Astrocyte of the spinal cord (primary cell): ENCODE results near the gene SEC14L1.

Experiments used
- DNase-seq: peaks from one replicate; pipeline ENCODE4 v3.0.0; 2011; ENCODE audit warnings: low read depth, low spot score
- H3K4me3 ChIP-seq: 2 replicates; pipeline ENCODE4 v1.5.1; 2011; ENCODE audit warnings: low read depth, mild to moderate bottlenecking, low read length, moderate library complexity
- in situ Hi-C: cut with HindIII; loops from 2 replicates; pipeline ENCODE4 v1.10.0; 2017; ENCODE audit warnings: low sequenced_read_pairs
- TF ChIP-seq, protein P1 (sequence below): IDR thresholded peaks from 2 replicates; pipeline ENCODE4 v1.5.1; 2012; ENCODE audit warnings: low read depth, mild to moderate bottlenecking, low read length, inconsistent platforms

SEC14L1 gene

DNA sequence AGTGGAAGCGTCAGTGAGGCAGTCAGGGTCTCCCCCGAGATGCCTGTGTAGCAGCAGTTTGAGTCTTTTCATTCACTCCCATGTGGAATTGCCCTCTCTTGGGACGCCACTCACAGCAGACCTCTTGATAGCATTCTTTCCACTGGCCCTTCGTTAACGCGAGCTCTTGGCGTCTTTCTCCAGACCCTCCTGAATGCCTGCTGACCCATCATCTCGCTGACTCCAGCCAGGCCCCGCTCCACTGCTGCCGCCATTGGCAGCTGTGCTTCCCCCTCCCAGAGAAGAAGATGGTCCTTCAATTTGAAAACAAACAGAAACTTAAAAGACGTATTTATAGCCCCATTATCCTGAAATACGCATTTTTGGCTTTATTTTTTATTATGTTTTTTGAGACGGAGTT, 63.1 kb downstream of the SEC14L1 start:
- TF ChIP-seq, protein P1, sequence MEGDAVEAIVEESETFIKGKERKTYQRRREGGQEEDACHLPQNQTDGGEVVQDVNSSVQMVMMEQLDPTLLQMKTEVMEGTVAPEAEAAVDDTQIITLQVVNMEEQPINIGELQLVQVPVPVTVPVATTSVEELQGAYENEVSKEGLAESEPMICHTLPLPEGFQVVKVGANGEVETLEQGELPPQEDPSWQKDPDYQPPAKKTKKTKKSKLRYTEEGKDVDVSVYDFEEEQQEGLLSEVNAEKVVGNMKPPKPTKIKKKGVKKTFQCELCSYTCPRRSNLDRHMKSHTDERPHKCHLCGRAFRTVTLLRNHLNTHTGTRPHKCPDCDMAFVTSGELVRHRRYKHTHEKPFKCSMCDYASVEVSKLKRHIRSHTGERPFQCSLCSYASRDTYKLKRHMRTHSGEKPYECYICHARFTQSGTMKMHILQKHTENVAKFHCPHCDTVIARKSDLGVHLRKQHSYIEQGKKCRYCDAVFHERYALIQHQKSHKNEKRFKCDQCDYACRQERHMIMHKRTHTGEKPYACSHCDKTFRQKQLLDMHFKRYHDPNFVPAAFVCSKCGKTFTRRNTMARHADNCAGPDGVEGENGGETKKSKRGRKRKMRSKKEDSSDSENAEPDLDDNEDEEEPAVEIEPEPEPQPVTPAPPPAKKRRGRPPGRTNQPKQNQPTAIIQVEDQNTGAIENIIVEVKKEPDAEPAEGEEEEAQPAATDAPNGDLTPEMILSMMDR: no peak
- H3K4me3 ChIP-seq: no peak overlapping the region
- in situ Hi-C loops: no loop called here
- no peak for DNase-seq

DNA sequence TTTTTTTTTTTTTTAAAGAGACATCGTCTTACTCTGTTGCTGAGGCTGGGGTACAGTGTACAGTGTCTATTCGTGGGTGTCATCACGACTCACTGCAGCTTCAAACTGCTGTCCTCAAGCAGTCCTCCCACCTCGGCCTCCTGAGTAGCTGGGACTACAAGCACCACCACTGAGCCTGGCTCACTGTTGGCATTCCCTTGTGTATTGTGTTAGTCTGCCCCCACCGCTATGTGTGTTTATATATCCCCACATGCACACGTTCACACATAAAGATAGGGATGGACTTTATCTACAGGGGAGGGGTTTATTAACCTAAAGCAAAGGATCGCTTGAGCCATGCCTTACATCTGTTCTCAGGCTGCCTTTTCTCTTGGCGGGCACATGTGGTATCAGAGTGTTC, 63.8 kb downstream of the SEC14L1 start:
- in situ Hi-C loops: no loop called here
- no peak overlapping the region for H3K4me3 ChIP-seq
- no peak for DNase-seq
- TF ChIP-seq, protein P1: no peak

DNA sequence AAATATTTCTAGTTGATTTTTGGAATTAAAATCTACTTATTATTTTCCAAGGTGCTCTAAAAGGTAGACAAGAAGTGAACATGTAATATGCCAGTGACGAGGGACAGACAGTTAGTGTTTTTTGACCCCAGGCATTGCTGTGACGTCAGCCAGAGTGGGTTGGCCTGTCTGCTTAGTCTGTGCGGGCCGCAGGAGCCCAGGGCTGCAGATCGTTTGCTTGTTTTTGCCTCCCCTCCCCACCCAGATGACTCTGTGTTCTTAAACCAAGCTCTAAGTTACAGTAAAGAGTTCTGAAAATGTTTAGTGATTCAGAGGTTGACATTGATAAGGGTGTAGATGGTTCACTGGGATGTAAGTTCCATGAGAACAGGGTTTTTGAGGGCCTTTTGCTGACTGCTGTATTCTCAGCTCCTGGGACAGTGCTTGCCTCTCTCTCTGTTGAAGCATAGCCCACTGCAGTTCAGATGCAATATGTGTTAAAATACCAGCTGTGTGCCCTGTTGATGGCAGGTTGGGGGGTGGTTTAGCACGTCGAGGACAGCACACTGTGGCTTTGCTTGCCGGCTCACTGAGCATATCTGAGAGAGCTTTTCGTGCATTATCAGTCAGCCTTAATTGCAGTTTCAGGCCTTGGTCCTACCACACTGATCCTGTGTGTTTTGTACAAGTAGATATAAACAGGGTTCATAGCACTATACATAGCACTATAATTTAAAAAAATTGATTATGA, 64.8 kb downstream of the SEC14L1 start:
- in situ Hi-C loops: no loop called here
- no peak for DNase-seq
- no peak overlapping the region for H3K4me3 ChIP-seq
- TF ChIP-seq, protein P1: no peak

DNA sequence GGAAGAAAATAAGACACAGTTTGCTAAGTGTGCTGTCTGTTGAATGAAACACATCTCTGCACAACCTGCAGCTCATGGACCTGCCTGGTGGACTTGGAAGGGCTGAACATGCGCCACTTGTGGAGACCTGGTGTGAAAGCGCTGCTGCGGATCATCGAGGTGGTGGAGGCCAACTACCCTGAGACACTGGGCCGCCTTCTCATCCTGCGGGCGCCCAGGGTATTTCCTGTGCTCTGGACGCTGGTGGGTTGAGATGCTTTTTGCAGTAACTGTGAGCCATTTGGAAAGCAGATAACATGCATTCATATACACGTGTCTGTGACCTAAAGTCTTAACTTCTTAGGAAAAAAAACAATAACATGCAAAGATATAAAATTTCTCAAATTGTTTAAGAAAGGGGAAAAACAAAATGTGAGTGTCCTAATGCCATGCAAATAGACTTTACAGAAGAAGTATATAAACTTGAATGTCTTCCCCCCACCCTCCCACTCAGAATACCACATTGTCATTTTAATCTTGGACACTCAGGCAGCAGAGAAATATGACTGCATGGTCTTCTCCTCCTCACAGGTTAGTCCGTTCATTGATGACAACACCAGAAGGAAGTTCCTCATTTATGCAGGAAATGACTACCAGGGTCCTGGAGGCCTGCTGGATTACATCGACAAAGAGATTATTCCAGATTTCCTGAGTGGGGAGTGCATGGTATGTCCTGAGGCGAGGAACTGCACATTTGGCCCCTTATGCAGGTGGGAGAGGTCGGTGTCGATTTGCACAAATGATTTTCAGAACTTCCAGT, 65.6 kb downstream of the SEC14L1 start:
- TF ChIP-seq, protein P1: no peak
- in situ Hi-C loops: no loop called here
- no peak for DNase-seq
- H3K4me3 ChIP-seq: no peak overlapping the region

DNA sequence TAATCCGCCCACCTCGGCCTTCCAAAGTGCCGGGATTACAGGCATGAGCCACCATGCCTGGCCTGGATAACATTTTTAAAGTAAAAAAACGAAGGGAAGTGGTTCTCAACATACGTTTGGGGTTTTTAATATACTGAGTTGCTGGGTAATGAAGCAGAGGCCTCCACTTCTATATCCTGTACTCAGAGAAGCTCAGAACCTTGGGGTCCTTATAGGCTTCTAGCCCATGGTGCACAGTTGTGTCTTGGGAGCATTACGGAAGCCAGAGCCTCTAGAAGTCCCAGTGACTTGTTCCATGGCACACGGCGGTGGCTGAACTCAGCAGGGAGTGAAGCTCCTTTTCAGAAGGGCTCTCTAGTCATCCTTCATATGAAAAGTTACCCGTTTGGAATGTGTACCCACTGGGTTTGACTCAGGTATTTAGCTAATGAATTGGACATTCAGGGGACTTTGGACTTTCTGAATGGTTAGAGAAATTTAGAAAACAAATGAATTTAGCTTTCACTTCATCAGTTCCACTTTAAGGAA, 67.0 kb downstream of the SEC14L1 start:
- TF ChIP-seq, protein P1: no peak
- H3K4me3 ChIP-seq: no peak overlapping the region
- no peak for DNase-seq
- in situ Hi-C loops: no loop called here

DNA sequence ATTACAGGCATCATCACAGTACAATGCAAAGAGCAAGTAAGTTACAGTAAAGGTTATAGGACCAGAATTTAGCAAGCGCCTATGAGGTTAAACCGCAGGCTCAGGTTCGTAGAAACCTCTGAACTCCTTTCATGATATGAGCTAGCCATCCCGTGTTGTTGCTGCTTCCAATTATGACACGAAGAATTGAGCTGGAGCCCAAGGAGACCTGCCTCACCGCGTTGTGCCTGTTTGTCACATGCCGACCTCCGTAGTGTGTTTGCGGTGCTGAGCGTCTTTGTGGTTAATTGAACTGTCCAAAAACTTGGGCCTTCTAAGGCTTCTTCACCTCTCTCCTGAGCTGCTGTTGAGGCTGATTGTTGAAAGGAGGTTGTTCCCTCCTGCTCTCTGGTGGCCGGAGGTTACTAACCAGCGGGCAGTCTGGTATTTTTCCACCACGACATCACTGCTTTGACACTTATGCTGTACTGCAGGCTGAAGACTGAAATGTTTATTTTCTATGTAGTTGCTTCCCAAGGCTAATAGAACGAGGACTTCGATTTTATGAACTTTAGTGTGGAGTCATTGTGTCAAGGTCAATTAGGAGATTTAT, 67.5 kb downstream of the SEC14L1 start:
- in situ Hi-C loops: no loop called here
- TF ChIP-seq, protein P1: peak; percentile 26
- peak; percentile 63 for DNase-seq
- no peak overlapping the region for H3K4me3 ChIP-seq
